ENCODE data around the gene KRTAP4-8.
"Not testable (repeated sequence)": the region's sequence is repeated elsewhere in the genome, so short reads cannot be mapped to it uniquely, and the experiment has no call there.

Gene KRTAP4-8

DNA sequence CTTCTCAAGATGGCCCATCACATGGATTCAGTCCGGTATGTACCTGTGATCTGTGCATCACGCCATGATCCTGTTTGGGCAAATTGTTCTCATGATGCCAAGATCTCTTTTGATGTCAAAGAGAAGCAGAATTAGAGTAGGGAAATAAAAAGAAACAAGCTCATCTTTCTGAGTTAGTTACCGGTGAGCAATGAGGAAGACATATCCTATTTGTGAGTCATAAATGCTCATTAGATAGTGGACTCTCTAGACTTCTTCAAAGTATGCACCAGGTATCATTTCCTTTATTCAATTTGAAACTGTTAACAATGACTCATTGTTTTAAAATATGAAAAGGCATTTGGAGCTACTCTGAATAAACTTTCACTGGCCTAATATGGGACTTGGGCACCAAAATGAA lies 34.0 kb upstream of the KRTAP4-8 start:
- TF ChIP-seq, protein P1, sequence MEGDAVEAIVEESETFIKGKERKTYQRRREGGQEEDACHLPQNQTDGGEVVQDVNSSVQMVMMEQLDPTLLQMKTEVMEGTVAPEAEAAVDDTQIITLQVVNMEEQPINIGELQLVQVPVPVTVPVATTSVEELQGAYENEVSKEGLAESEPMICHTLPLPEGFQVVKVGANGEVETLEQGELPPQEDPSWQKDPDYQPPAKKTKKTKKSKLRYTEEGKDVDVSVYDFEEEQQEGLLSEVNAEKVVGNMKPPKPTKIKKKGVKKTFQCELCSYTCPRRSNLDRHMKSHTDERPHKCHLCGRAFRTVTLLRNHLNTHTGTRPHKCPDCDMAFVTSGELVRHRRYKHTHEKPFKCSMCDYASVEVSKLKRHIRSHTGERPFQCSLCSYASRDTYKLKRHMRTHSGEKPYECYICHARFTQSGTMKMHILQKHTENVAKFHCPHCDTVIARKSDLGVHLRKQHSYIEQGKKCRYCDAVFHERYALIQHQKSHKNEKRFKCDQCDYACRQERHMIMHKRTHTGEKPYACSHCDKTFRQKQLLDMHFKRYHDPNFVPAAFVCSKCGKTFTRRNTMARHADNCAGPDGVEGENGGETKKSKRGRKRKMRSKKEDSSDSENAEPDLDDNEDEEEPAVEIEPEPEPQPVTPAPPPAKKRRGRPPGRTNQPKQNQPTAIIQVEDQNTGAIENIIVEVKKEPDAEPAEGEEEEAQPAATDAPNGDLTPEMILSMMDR (IDR thresholded peaks at IDR 0.05; ENCODE audit: insufficient read depth, low read depth, low read length, missing control alignments), result no peak
- no peak for DNase-seq (ENCODE audit: low read depth)
- H3K4me3 ChIP-seq (ENCODE audit: low read depth, low read length), result no peak overlapping the region

DNA sequence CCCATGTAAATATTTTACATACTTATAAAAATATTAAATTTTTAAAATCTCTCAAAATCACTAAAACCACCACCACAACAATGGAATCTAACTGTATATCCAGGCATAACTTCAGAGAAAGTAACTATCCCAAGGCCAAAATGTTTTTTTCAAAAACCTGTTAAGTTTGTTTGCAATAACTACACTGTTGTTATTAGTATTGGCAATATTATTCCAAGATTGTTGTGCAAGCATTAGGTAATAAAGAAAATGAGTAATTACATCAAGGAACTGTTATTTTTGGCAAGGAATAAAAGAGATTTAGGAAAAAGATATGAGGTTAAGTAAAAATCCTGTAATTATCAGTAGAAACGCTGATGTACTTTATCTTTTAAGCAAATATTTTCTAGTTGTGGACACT lies 29.4 kb upstream of the KRTAP4-8 start:
- H3K4me3 ChIP-seq (ENCODE audit: low read depth, low read length), result no peak overlapping the region
- TF ChIP-seq, protein P1 (IDR thresholded peaks at IDR 0.05; ENCODE audit: insufficient read depth, low read depth, low read length, missing control alignments), result no peak
- DNase-seq (ENCODE audit: low read depth), result no peak

DNA sequence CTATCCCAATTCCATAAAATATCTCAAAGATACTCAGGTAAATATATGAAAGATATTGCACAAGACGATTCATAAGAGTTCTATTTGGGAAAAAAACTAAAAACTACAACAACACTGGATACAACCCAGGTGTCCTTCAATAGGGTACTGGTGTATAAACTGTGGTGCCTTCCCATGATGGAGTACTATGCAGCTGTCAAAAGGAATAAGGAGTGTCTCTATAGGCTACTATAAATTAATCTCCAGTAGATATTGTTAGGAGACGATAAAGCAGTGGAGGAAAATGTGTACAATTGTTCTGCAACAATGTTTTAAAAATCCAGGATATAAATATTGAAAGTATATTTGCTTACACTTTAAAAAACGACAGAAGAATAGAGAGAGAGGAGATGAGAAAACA lies 28.5 kb upstream of the KRTAP4-8 start:
- no peak for DNase-seq (ENCODE audit: low read depth)
- H3K4me3 ChIP-seq (ENCODE audit: low read depth, low read length), result no peak overlapping the region
- TF ChIP-seq, protein P1 (IDR thresholded peaks at IDR 0.05; ENCODE audit: insufficient read depth, low read depth, low read length, missing control alignments), result no peak

DNA sequence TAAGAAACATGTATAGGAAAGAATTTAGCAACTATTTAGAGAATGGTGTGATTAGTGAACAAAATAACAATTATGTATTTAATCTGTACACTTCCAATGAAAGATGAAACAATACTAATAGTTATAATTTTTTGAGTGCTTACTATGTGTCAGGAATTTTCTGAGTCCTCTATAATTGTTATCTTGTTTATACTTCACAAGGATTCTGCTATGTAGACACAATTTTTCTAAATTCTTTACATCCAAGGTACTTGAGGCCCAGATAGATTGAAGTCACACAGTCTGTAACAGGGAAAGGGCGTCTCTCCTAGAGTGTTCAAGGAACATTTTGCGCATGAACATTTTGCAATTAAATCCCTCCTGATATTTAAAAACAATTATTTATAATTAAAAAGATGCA lies 27.1 kb upstream of the KRTAP4-8 start:
- DNase-seq (ENCODE audit: low read depth), result no peak
- TF ChIP-seq, protein P1 (IDR thresholded peaks at IDR 0.05; ENCODE audit: insufficient read depth, low read depth, low read length, missing control alignments), result no peak
- H3K4me3 ChIP-seq (ENCODE audit: low read depth, low read length), result no peak overlapping the region

DNA sequence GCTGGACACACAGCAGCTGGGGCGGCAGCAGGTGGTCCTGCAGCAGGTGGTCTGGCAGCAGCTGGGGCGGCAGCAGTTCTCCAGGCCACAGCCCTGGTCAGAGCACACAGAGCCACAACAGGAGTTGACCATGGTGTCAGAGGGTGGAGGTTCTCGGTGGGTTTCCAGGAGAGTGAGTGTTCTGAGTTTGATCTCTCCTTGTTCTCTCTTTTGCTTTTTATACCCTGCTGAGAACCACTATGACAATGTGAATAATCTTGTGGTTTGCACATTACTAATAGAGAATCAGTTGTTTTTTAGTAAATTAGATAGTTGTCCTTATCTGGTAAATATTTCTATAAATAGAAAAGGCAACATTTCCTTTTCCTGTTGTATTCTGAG lies 26.0 kb upstream of the KRTAP4-8 start, which contains the start of gene KRTAP4-12:
Gene KRTAP4-12, minus strand, starts transcription at position 192 of the 381 bp plus-strand sequence. Its CDS starts 60 bp downstream, at position 132.
- not testable (repeated sequence) for H3K4me3 ChIP-seq (ENCODE audit: low read depth, low read length); DNase-seq (ENCODE audit: low read depth)

DNA sequence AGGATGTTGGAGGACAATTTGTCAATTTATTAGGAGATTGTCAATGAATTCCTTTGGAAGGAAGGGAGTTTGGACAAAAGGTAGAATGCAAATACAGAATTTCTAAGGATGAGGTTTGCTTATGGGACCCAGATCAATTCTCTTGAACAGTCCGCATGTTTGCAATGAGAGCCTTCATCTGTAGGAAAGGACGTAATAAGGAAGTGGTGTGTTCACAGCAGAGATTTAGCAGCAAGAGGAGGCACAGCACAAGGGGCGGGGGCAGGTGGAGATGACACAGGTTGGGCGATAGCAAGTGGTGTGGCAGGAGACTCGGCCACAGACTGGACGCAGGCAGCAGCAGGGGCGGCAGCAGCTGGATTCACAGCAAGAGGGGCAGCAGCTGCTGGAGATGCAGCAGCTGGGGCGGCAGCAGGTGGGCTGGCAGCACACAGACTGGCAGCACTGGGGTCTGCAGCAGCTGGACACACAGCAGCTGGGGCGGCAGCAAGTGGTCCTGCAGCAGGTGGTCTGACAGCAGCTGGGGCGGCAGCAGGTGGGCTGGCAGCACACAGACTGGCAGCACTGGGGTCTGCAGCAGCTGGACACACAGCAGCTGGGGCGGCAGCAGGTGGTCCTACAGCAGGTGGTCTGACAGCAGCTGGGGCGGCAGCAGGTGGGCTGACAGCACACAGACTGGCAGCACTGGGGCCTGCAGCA lies 25.5 kb upstream of the KRTAP4-8 start:
- not testable (repeated sequence) for H3K4me3 ChIP-seq (ENCODE audit: low read depth, low read length); DNase-seq (ENCODE audit: low read depth)

DNA sequence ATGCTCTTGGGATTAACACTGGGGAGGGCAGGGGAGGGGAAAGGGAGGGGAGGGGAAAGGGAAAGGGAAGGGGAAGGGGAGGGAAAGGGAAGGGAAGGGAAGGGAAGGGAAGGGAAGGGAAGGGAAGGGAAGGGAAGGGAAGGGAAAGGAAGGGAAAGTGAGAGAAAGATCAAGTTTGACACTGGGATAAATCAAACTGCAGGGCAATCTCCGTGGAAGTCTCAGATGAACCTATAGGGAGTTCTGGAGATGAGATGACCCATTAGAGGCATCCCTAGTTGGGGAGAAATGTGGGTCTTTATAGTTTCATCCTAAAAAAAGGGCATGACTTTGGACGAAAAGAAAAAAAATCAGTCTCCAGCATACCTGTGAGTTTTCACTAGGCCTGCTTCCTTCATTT lies 23.8 kb upstream of the KRTAP4-8 start:
- H3K4me3 ChIP-seq (ENCODE audit: low read depth, low read length), result no peak overlapping the region
- DNase-seq (ENCODE audit: low read depth), result no peak
- TF ChIP-seq, protein P1 (IDR thresholded peaks at IDR 0.05; ENCODE audit: insufficient read depth, low read depth, low read length, missing control alignments), result no peak

DNA sequence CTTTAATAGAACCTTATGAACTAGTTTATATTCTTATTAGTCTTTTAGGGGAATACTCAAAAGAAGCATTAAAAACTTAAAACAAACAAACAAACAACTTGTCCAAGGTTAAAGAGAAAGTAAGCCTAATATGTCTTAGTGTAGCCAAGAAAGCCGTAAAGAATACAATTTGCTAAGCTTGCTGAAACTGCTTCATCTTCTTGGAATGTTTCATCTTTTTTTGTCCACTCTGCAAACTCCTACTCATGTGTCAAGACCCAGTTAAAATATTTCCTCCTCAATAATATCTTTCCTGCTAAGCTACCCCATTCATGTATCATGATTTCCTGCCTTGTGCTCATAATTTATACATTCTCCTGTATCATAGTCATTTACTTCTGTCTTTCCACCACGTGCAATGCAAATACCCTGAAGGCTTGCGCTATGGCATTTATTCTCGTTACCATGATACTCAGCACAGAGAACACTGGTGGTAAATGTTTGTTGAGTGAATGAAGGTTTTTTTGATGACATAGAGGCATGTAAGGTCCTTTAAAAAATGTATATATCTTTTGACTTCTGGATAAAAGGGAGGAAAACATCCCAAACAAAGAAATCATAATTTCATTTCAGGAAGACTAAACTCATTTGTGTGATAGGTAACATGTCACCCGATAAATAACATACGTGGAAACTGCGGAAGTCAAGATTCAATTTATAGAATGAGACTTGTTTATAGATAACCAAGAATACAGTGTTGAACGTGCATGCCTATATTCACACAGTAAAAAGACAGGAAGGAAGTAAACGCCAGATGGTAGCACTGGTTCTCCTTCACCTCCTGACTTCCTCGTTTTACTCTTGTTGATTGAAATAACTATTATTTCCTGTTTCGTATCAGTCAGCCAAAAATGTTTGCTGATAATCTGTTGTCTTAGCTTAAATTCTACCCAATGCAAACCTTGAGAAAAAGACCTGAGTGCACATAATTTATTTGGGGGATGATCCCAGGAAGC lies 22.1 kb upstream of the KRTAP4-8 start:
- H3K4me3 ChIP-seq (ENCODE audit: low read depth, low read length); DNase-seq (ENCODE audit: low read depth): not testable (repeated sequence)

Measured in GM12865 (cell line).